ENCODE results near the gene OR9G1. TPM values are rescaled to one million over a fixed set of nuclear protein-coding genes. Genes with fewer than 3 reads are reported as not detected.

OR9G1 gene
- total RNA-seq, 1 donor from 2014 or later = not detected

- no peaks in the 10 kb centered on the region for H3K27me3 Mint-ChIP-seq (ENCODE audit: insufficient read depth)
- no peaks in the 10 kb centered on the region for H3K36me3 Mint-ChIP-seq (ENCODE audit: low read depth)
- H3K9me3 Mint-ChIP-seq = peaks cover 12% of the 10 kb centered on the region
- H3K4me3 Mint-ChIP-seq = no peak overlapping the region
- DNase-seq (ENCODE audit: low spot score) = no peak
- intact Hi-C loops (cut with micrococcal nuclease) = no loop called here
- H3K27ac Mint-ChIP-seq = no peak overlapping the region
- no peaks in the 10 kb centered on the region for H3K4me1 Mint-ChIP-seq (ENCODE audit: low read depth)
Measured at GRCh38 chr11:56720513-56720912, 21.6 kb downstream of the OR9G1 start.

GRCh38 chr11:56740107-56740506 lies 41.2 kb downstream of the OR9G1 start:
- Mint-ChIP-seq H3K36me3 (ENCODE audit: low read depth) (no peaks in the 10 kb centered on the region), H3K9me3 (peaks cover 10% of the 10 kb centered on the region)

GRCh38 chr11:56740886-56741285 lies 42.0 kb downstream of the OR9G1 start:
- Mint-ChIP-seq H3K36me3 (ENCODE audit: low read depth) (no peaks in the 10 kb centered on the region), H3K9me3 (peaks cover 10% of the 10 kb centered on the region), H3K27me3 (ENCODE audit: insufficient read depth) (no peaks in the 10 kb centered on the region), H3K27ac (no peak overlapping the region), H3K4me3 (no peak overlapping the region), H3K4me1 (ENCODE audit: low read depth) (no peaks in the 10 kb centered on the region)
- intact Hi-C loops (cut with micrococcal nuclease) = no loop called here
- DNase-seq (ENCODE audit: low spot score) = no peak

More at GRCh38 chr11:56740107-56740506, 41.2 kb downstream of the OR9G1 start:
- Mint-ChIP-seq H3K4me1 (ENCODE audit: low read depth) (no peaks in the 10 kb centered on the region), H3K4me3 (no peak overlapping the region), H3K27ac (no peak overlapping the region), H3K27me3 (ENCODE audit: insufficient read depth) (no peaks in the 10 kb centered on the region)
- intact Hi-C loops (cut with micrococcal nuclease) = no loop called here
- no peak for DNase-seq (ENCODE audit: low spot score)

DNA sequence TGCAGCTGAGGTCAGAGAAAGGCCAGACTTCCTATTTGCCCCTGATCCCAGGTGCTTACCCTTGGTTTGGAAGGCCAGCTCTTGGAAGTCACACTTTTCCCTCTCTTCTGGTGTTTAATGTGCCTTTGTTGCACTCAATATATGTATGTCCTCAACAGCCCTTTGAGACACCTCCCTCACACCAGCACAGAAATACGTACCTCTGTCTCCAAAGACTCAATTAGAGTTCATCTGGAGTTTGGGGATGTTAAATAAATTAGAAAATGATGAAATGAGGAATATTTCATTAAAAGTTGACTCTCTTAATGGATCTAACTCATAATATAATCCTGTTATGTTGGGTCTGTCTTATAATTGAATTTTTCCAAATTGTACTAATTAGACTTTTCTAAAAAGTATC lies 49.7 kb downstream of the OR9G1 start, which contains the start of gene OR9G4:
Gene OR9G4 (minus strand): TSS at position 101 of the 400 bp plus-strand sequence. CDS start 4,931 bp downstream, outside the sequence.
- intact Hi-C loops (cut with micrococcal nuclease) = no loop called here
- DNase-seq (ENCODE audit: low spot score) = no peak
- Mint-ChIP-seq H3K27me3 (ENCODE audit: insufficient read depth) (no peaks in the 10 kb centered on the region), H3K36me3 (ENCODE audit: low read depth) (no peaks in the 10 kb centered on the region), H3K9me3 (peaks cover 23% of the 10 kb centered on the region), H3K4me1 (ENCODE audit: low read depth) (no peaks in the 10 kb centered on the region), H3K27ac (no peak within 1 kb of the TSS), H3K4me3 (no peak within 1 kb of the TSS)

DNA sequence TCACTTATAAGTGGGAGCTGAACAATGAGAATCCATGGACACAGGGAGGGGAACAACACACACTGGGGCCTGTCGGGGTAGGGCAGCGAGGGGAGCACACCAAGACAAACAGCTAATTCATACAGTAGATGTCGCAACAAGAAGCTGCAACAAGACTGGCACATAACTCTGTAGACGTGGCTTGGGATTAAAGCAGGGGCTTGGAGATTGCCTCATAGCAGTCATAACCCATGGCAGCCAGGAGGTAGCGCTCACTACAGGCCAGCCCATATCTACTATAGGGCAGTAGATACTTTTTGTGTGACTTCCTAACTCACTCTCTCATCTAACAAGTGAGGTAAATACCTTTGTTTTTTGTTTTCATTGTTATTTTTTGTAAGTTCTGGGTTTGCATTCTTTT lies 51.3 kb downstream of the OR9G1 start:
- Mint-ChIP-seq H3K27ac (no peak overlapping the region), H3K4me3 (no peak overlapping the region), H3K27me3 (ENCODE audit: insufficient read depth) (no peaks in the 10 kb centered on the region), H3K4me1 (ENCODE audit: low read depth) (no peaks in the 10 kb centered on the region), H3K9me3 (peaks cover 23% of the 10 kb centered on the region), H3K36me3 (ENCODE audit: low read depth) (no peaks in the 10 kb centered on the region)
- no peak for DNase-seq (ENCODE audit: low spot score)
- intact Hi-C loops (cut with micrococcal nuclease) = no loop called here

DNA sequence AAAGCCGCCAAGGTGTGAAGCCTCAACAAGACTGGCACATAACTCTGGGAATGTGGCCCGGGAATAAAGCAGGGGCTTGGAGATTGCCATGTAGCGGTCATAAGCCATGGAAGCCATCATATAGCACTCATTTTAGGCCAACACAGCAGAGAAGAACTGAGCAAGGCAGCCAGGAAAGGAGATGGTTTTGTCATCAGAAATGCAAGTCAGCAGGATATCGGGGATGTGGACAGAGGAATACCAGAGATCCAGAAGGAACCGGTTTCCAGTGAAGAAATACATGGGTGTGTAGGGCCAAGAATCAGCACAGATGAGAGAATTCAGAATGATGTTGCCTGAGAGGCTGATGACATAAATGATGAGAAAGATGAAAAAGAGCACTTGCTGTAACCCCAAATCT lies 52.6 kb downstream of the OR9G1 start:
- H3K27me3 Mint-ChIP-seq (ENCODE audit: insufficient read depth) = no peaks in the 10 kb centered on the region
- no peak overlapping the region for H3K4me3 Mint-ChIP-seq
- H3K4me1 Mint-ChIP-seq (ENCODE audit: low read depth) = no peaks in the 10 kb centered on the region
- no peaks in the 10 kb centered on the region for H3K36me3 Mint-ChIP-seq (ENCODE audit: low read depth)
- H3K9me3 Mint-ChIP-seq = peaks cover 23% of the 10 kb centered on the region
- DNase-seq (ENCODE audit: low spot score) = no peak
- intact Hi-C loops (cut with micrococcal nuclease) = no loop called here
- no peak overlapping the region for H3K27ac Mint-ChIP-seq

Other genes starting within 250 kb of the OR9G1 start
- not detected in 2 replicates for gene OR5M3, start 225.7 kb upstream of the OR9G1 start, total RNA-seq
- not detected in 2 replicates for gene OR5M8, start 207.7 kb upstream of the OR9G1 start, total RNA-seq
- gene OR5M11, start 155.8 kb upstream of the OR9G1 start, total RNA-seq = not detected in 2 replicates
- not detected in 2 replicates for gene OR5M10, start 121.4 kb upstream of the OR9G1 start, total RNA-seq
- gene OR5M1, start 84.2 kb upstream of the OR9G1 start, total RNA-seq = not detected in 2 replicates
- not detected in 2 replicates for gene OR5AP2, start 56.7 kb upstream of the OR9G1 start, total RNA-seq
- gene OR5AR1, start 35.4 kb upstream of the OR9G1 start, total RNA-seq = not detected in 2 replicates
- gene OR9G4, start 49.6 kb downstream of the OR9G1 start, total RNA-seq = not detected in 2 replicates

All from activated T-helper 1 cell treated with anti-CD3 and anti-CD28 coated beads, Interleukin-12 subunit alpha, Interleukin-12 subunit beta, Interleukin-2, Interleukin-4 antibody, amounts not matched to agents 30 ng/mL and 10 ng/mL and 1 ng/mL, durations not matched to agents 14 hours and 24 hours and 36 hours (primary cell).